Activated naive CD4-positive, alpha-beta T cell (primary cell): ENCODE data around the gene LGALS7B.
"Not testable (repeated sequence)": the region's sequence is repeated elsewhere in the genome, so short reads cannot be mapped to it uniquely, and the experiment has no call there.

ENCODE experiments used
- DNase-seq, 4 experiments: peaks; one replicate each; lab custom pipeline; 2025; lab: John Stamatoyannopoulos, UW

Gene LGALS7B

DNA sequence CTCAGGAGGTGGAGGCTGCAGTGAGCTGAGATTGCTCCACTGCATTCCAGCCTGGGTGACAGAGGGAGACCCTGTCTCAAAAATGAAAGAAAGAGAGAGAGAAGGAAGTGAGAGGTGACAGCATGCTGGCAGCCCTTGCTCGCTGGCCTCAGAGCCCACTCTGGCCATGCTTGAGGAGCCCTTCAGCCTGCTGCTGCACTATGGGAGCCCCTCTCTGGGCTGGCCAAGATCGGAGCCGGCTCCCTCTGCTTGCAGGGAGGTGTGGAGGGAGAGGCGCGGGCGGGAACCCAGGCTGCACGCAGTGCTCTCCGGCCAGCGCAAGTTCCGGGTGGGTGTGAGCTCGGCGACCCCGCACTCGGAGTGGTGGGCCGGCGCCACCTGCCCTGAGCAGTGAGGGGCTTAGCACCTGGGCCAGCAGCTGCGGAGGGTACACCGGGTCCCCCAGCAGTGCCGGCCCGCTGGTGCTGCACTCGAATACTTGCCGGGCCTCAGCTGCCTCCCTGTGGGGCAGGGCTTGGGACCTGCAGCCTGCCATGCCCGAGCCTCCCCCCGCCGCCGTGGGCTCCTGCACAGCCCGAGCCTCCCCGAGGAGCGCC is 32.3 kb downstream of the LGALS7B start:
- DNase-seq: not testable (repeated sequence)

DNA sequence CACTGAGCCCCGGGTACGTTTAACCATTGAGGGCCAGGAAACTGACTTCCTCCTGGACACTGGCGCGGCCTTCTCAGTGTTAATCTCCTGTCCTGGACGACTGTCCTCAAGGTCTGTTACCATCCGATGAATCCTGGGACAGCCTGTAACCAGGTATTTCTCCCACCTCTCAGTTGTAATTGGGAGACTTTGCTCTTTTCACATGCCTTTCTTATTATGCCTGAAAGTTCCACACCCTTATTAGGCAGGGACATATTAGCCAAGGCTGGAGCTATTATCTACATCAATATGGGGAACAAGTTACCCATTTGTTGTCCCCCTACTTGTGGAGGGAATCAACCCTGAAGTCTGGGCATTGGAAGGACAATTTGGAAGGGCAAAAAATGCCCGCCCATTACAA is 36.9 kb downstream of the LGALS7B start:
- not testable (repeated sequence) for DNase-seq

DNA sequence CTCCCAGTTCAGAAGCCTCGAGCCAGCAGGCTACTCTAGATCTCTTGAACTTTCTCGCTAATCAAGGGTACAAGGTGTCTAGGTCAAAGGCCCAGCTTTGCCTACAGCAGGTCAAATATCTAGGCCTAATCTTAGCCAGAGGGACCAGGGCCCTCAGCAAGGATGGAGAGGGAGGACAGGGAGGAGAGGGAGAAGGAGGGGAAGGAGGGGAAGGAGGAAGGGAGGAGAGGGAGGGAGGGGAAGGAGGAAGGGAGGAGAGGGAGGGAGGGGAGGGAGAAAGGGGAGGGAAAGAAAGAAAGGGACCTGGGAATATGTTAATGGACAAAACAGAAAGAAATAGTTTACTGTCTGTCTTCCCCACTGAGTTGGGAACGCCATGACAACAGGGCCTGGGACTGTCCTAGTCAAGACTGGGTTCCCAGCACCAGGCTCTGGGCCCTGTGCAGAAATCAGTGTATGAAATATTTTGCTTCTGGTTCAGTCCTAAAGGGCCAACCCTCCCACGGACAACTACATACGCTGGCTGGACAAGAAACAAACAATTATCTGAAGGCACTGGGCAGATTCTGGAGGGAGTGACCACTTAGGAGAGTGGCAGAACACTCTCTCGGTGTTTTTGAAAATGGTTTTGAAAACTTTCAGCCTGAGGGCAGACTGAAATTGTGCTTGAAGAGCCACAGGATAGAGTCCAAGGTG is 38.0 kb downstream of the LGALS7B start:
- DNase-seq: no peak

DNA sequence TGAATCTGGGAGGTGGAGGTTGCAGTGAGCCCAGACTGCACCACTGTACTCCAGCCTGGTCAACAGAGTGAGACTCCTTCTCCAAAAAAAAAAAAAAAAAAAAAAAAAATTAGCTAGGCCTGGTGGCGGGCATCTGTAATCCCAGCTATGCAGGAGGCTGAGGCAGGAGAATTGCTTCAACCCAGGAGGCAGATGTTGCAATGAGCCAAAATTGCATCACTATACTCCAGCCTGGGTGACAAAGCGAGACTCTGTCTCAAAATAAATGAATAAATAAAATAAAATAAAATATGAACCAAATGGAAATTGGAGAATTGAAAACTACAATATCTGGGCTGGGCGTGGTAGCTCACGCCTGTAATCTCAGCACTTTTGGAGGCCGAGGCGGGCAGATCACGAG is 40.2 kb downstream of the LGALS7B start:
- not testable (repeated sequence) for DNase-seq

DNA sequence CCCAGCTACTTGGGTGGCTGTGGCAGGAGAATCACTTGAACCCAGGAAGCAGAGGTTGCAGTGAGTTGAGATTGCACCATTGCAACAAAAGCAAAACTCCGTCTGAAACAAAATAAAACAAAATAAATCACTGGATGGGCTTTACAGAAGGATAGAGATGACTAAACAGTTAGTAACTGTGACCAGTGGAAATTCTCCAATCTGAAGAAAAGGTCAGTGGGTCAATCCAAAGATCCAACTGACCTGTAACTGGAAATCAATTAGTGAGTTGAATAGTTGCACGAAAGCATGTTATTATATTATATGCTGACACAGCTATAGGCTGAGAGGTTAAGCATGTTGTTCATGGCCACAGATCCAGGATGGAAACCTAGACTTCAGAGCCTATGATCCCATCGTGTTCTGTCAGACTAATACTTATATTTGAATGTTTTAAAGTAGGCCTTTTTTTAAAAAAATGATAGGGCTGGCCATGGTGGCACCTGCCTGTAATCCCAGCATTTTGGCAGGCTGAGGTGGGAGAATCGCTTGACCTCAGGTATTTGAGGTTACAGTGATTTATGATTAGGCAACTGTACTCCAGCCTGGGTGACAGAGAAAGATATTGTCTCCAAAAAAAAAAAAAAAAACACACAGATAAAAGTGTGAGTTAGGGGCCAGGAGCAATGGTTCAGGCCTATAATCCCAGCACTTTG is 41.2 kb downstream of the LGALS7B start:
- DNase-seq: no peak

DNA sequence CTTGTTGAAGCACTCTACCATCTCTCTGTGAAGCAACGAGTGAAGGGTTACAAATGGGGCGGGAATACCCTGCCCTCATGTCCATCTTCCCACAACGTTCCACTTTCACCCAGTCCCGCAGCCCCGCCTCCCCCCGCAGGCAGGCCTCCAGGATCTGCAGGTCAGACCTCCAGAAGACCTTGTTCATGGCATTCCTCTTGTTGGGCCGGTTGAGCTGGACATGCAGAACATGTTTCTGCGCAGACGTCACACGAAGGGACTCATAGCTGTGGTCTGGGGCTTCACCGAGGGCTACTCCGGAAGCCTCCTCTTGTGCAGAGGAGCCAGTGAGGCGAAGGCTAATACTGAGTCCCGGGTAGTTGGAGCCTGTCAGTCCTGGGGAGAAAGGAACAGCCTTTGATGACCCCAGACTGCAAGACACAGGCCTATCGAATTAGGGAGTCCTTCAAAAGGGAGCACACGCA is 42.2 kb downstream of the LGALS7B start:
- DNase-seq: no peak

DNA sequence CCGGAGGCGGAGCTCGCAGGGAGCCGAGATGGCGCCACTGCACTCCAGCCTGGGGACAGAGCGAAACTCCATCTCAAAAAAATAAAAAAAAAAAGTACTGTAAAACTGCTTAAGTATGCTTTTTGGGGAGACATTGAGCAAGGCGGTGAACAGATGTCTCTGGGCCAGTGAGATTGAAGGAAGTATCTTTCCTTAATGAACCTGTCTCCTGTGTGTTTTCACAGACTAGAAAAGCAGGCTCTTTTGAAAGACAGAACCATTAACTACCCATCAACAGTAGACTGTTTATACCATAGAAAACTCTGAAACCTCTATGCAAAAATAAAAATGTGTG is 44.1 kb downstream of the LGALS7B start:
- DNase-seq: no peak

DNA sequence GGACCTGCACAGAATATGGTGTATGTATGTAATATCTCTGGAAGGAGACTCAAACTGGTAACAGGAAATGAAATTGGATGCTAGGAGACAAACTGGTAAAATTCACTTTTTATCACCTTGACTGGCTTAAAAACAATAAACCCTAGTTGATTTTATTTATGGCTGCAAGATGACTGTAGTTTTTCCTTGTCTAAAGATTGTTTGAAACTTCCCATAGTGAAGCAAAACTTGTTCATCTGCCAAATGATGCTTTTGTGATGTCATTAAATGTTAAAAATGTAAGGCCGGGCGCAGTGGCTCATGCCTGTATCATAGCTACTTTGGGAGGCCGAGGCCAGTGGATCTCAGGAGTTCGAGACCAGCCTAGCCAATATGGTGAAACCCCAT is 45.1 kb downstream of the LGALS7B start:
- no peak for DNase-seq

DNA sequence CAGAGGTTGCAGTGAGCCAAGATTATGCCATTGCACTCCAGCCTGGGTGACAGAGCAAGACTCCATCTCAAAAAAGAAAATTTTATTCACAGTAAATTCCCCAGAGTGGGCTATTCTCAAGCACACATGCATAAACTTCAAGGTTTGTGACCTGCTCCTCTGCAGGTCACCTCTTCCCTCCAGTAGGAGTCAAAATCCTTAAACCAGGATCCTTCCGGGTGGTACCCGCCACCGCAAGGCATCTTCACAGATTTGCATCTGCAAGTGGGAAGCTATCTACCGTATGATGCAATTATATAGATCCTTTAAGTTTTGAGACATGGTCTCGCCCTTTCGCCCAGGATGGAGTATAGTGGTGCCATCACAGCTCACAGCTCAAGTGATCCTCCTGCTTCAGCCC is 45.6 kb downstream of the LGALS7B start:
- no peak for DNase-seq

DNA sequence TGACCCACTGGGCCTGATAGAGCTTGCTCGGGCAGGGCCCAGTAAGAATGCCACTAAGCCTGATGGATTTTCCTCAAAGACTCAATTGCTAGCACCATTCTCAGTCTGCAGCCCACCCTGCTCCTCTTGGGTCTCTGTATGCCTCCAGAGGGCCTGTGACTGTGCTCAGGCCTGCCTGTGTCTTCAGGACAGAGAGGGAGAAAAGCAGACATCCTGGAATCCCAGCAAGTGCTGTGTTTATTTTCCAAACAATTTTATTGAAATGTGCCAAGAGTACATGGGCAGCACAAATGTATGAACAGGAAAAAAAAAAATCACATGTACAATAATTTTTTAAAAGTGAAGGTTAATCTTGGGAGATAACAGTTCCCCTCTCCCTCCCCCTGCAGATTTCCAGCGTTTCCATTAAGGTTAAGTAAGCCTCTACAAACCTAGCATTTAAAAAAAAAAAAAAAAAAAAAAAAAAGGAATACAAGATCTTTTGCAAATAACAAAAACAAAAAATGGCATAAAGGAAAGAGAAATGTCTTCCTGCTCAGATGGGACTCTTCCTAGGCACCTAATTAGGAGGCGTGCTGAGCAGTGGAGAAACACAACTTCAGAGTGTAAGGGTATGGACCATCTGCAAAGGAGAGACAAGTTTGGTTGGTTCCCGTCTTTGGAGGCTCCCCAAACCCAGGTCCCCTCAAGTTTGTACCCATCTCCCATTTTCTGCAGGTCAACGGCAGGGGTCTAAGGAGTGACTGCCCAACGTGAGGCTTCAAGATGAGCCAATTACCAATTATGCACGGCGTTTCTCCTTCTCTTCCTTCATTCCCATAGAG is 47.4 kb downstream of the LGALS7B start:
- DNase-seq: no peak

DNA sequence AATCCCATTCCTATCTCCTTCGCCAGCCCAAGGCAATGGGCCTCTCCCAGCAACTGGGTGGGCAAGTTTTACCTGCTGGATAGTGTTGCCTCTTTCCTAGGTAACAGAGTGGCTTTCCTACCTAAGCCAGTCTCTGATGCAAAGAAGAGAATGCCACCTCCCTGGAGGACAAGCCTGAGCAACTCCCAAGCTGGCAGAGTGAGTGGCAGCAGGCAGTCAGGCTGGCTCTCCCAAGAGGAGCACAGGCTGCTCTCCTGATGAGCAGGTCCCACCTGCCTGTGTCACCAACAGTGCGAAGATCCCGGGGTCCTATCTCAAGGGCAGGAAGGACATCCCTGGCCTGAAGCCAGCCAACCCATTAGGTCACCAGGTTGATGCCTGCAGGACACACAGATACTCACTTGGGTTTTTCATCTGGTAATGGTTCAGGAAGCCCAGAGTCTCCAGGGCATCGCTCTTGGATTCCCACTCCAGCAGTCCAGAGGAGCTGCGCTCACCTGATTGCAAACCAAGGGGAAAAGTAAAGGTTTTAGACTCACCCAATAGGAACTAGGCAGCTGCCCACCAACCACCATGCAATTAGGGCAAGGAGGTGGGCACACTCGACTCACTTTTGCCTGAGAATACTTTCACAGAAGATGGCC is 48.1 kb downstream of the LGALS7B start:
- no peak for DNase-seq

DNA sequence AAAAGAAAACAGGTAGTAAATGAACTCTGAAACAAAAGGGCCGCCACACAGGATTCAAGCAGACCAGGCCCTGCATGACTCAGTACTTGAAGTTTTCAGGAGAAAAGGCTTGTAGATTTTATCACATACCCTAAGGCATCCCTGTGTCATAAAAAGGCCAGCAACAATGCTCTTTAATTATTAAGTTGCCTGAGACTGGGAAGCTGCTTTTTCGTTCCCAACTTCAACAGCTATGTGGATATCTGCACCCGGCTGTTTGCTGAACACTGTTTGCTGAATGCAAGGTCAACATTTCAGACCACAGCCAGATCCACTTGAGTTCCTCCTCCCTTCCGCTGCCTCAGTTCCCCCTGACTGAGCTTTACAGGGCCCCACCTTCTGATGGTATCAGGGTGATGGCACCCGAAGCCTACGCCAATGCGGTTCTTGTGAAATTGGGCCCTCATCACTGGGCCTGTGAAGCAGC is 48.7 kb downstream of the LGALS7B start:
- no peak for DNase-seq

DNA sequence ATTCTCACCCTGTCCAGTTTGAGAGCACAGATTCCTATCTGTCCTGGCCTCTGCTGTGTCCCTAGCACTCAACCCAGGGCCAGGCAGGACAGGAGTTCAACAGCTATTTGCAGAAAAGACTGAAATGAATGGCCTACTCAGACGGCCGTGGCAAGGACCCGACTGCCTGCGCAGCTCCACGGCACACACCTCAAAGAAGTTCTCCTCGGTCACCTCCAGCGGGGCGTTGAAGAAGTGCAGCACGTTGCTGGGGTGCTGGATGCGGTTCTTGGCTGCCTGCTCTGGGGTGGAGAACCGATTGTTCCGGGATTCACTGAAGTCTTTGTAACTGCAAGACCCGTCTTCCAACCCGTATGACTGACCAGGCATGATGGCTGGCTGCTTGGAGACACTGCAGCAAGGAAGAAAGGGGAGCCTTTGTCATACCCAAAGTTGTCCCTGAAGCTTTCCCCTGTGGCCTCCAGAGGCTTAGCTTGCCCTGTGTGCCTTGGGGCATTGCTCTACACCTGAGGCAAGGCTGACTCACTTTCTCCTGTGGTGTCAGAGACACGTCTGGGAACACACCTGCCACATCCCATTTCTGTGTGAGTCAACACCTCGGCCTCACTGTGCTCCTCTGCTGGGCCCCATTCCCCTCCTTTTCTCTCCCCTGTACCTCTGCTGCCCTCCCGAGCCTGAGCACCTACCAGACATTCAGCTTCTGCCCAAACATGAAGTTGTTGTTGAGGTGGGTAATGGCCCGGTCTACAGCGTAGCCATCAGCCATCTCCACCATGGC is 49.4 kb downstream of the LGALS7B start:
- DNase-seq: no peak

DNA sequence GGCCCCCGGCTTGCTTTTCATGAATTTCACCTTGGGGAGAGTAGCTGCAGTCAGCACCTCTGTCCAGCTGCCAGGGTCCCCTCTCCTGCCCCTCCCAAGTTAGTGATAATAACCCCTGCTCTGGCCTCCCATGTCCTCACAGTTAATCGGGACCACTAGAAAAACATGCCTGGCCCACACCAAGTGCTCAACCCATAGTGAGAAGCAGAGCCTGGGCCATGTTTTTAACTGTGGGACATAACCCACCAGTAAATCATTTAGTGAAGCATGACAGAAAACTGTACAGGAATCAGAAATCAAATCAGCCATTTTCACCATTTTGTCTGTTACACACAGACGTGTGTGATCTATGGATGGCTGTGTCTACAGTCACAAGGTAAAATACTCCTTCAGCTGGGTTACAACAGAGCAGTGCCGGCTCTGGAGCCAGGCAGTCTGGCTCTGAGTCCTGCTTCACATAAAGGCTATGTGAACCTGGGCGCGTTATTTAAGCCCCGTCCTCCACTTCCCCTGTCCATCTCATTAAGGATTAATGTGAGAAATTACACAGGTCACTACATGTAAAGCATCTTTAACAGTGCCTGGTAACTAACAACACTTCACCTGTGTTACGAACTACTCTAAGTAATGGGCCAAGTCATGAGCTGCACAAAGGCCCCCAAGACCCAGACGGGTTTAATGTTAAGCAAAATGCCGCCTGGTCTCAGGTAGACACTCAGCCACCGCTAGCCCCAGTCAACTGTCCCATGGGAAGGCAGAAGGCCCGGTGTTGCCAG is 50.2 kb downstream of the LGALS7B start:
- DNase-seq: no peak

DNA sequence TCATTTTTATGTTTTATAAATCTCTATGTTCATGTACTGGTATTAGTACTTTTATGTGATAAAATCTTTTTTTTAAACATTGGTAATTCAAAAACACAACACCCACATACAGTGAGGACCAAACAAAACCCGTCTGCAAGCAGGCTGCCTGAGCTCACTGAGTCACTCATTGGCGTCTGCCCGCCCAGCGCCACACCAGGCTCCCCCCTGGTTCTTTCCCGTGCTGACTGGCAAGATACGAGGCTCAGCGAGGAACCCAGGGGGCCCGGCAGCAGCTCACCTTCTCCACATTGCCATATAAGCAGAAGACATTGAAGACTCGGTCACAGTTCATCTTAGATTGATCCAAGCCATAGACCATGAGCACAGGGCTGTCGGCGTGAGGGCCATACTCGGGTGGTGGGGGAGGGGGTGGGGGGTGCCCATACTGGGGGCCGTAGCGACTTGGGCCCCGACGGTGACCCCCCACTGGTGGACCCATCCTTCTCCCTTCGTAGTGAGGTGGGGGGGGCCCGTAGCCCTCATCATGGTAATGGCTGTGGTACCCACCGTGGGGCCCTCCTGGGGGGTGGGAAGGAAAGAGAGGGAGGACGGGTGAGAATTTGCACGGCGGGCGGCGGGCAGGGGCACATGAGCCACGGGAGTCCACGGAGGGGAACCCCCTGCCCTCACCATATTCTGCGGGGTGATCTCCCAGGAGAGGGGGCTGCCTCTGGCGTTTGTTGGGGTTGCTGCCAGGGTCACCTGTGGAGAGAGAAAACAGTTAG is 51.0 kb downstream of the LGALS7B start:
- DNase-seq: no peak

DNA sequence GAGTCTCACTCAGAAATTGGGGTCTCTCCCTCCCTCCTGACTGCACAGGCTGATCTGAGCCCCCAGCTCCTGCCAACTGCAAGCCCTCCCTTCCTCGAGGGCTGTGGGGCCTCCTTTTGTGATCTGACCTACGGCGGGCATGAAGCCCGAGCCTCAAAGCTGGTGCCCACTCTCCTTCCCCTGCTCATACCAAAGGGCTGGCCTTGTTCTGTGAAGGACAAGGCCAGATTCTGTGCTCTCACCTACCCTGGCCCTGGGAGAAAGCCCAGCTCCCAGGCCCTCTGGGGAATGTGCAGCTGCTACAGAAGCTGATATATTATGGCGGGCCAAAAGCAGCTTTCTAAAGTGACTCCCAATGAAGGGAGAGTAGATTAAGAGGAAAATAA is 51.6 kb downstream of the LGALS7B start:
- DNase-seq: no peak
